NCI-H146 treated with DMSO at 0.1 percent for 48 hours (cell line): ENCODE measurements around the gene SURF1.
"Not testable (repeated sequence)": the region's sequence is repeated elsewhere in the genome, so short reads cannot be mapped to it uniquely, and the experiment has no call there.

ENCODE experiments used
- DNase-seq: peaks from one replicate; lab custom pipeline; 2025; ENCODE audit not compliant: unreplicated experiment; lab: John Stamatoyannopoulos, UW

SURF1 gene

GRCh38 chr9:133327021-133327420 is 29.3 kb downstream of the SURF1 start:
- not testable (repeated sequence) for DNase-seq

- DNase-seq: no peak
These were observed 32.1 kb downstream of the SURF1 start for GRCh38 chr9:133323991-133324703.

GRCh38 chr9:133323211-133323610 is 33.1 kb downstream of the SURF1 start:
- DNase-seq: no peak

GRCh38 chr9:133322701-133323100 is 33.6 kb downstream of the SURF1 start:
- DNase-seq: no peak

- DNase-seq: no peak
These were observed 34.8 kb downstream of the SURF1 start for GRCh38 chr9:133321411-133321935.

GRCh38 chr9:133320421-133320881 is 35.8 kb downstream of the SURF1 start:
- DNase-seq: no peak

GRCh38 chr9:133317551-133317950 is 38.7 kb downstream of the SURF1 start:
- DNase-seq: not testable (repeated sequence)

- DNase-seq: no peak
These were observed 40.3 kb downstream of the SURF1 start for GRCh38 chr9:133315997-133316396.

GRCh38 chr9:133309608-133310007 is 46.7 kb downstream of the SURF1 start:
- DNase-seq: no peak

GRCh38 chr9:133307301-133307700 is 49.0 kb downstream of the SURF1 start:
- DNase-seq: no peak

- no peak for DNase-seq
These were observed 49.8 kb downstream of the SURF1 start for GRCh38 chr9:133306242-133307204.

GRCh38 chr9:133305731-133306130 is 50.6 kb downstream of the SURF1 start:
- no peak for DNase-seq

- DNase-seq: no peak
These were observed 51.6 kb downstream of the SURF1 start for GRCh38 chr9:133304477-133305377.

- no peak for DNase-seq
These were observed 52.2 kb downstream of the SURF1 start for GRCh38 chr9:133304158-133304470.

- no peak for DNase-seq
These were observed 52.8 kb downstream of the SURF1 start for GRCh38 chr9:133303266-133304157.
